RPMI7951 (cell line): ENCODE measurements around the gene ZNF622. TPM values are rescaled to one million over a fixed set of nuclear protein-coding genes. Genes with fewer than 3 reads are reported as not detected.

ENCODE experiments used
- DNase-seq: peaks from one replicate; pipeline ENCODE4 v3.0.0-alpha.2; 2012; ENCODE audit warnings: low read depth
- total RNA-seq: library from RNA; depleted of rRNA; stranded (reverse); fragments of >200 nt; shearing (Covaris generic); gene quantifications from 2 replicates; pipeline ENCODE4 v1.2.3, GENCODE V29; 2014; rRNA removed

ZNF622 gene
- total RNA-seq, 1 experiment from 2014 or later: 20.9 TPM

GRCh38 chr5:16431490-16431889, 34.1 kb downstream of the ZNF622 start:
- no peak for DNase-seq

- DNase-seq: no peak
Observed at GRCh38 chr5:16430349-16431089, 35.1 kb downstream of the ZNF622 start.

GRCh38 chr5:16428359-16428758, 37.2 kb downstream of the ZNF622 start:
- no peak for DNase-seq

GRCh38 chr5:16427587-16427986, 38.0 kb downstream of the ZNF622 start:
- DNase-seq: no peak

GRCh38 chr5:16418471-16418922, 47.1 kb downstream of the ZNF622 start:
- no peak for DNase-seq

GRCh38 chr5:16417398-16418074, 48.1 kb downstream of the ZNF622 start:
- DNase-seq: no peak

- no peak for DNase-seq
Observed at GRCh38 chr5:16414861-16415260, 50.7 kb downstream of the ZNF622 start.

GRCh38 chr5:16413166-16413860, 52.3 kb downstream of the ZNF622 start:
- DNase-seq: no peak

GRCh38 chr5:16412556-16412955, 53.0 kb downstream of the ZNF622 start:
- no peak for DNase-seq

GRCh38 chr5:16411741-16412455, 53.7 kb downstream of the ZNF622 start:
- DNase-seq: no peak

GRCh38 chr5:16411235-16411634, 54.4 kb downstream of the ZNF622 start:
- no peak for DNase-seq

- DNase-seq: no peak
Observed at GRCh38 chr5:16410338-16410737, 55.3 kb downstream of the ZNF622 start.

GRCh38 chr5:16406630-16407029, 59.0 kb downstream of the ZNF622 start:
- DNase-seq: no peak

GRCh38 chr5:16406023-16406422, 59.6 kb downstream of the ZNF622 start:
- DNase-seq: no peak

Other genes with a start within 250 kb of the ZNF622 start
- gene RETREG1, start 151.2 kb upstream of the ZNF622 start, total RNA-seq: 2.8 TPM in 2 replicates